ENCODE results near the gene ATP13A4.

Gene ATP13A4

DNA sequence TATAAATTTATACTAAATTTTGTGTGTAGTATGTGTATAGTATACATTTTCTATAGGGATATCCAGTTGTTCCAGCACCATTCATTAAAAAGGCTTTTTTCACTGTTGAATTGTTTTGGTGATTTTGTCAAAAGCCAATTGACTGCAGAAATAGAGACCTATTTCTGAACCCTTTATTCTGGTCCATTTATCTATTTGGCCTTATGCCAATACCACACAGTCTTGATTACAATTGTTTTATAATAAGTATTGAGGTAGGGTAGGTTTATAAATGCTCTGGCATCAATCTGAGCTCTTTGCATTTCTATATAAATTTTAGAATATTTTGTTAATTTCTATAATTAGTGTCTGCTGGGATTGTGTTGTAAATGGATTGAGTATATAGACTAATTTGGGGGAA lies 31.8 kb upstream of the ATP13A4 start:
- H3K9me3 ChIP-seq (ENCODE audit: control insufficient read depth in 2 of 2, low read length in 2 of 2), result no peaks in the 10 kb centered on the region
- no peak overlapping the region for H3K27ac ChIP-seq (ENCODE audit: low read length)
- no peaks in the 10 kb centered on the region for H3K4me1 ChIP-seq (ENCODE audit: control insufficient read depth, insufficient read depth, low read length)
- no peak overlapping the region for H3K9ac ChIP-seq (ENCODE audit: low read length in 2 of 2)
- H3K36me3 ChIP-seq (ENCODE audit: control insufficient read depth in 2 of 2, insufficient read depth in 2 of 2, low read length in 2 of 2), result no peaks in the 10 kb centered on the region
- H3K4me3 ChIP-seq (ENCODE audit: low read length in 2 of 2), result no peak overlapping the region
- H3K27me3 ChIP-seq (ENCODE audit: control insufficient read depth in 1 of 2, insufficient read depth in 2 of 2, low read length in 2 of 2), result no peaks in the 10 kb centered on the region

DNA sequence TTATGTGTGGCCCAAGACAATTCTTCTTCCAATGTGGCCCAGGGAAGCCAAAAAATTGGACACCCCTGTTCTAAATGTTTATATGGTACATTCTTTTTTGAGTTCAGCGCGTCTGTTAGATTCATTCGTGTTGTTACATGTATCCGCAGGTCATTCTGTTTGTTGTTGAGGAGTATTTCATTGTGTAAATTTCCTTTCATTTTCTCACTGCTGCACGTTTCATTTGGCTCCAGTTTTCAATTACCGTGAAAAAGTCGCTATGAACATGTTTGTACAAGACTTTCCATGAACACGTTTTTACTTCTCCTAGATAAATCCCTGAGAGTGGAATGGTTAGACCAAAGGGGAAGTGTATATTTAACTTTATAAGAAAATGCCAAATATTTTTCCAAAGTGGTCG lies 30.8 kb upstream of the ATP13A4 start:
- no peak overlapping the region for H3K4me3 ChIP-seq (ENCODE audit: low read length in 2 of 2)
- H3K9me3 ChIP-seq (ENCODE audit: control insufficient read depth in 2 of 2, low read length in 2 of 2), result no peaks in the 10 kb centered on the region
- H3K36me3 ChIP-seq (ENCODE audit: control insufficient read depth in 2 of 2, insufficient read depth in 2 of 2, low read length in 2 of 2), result no peaks in the 10 kb centered on the region
- H3K4me1 ChIP-seq (ENCODE audit: control insufficient read depth, insufficient read depth, low read length), result no peaks in the 10 kb centered on the region
- no peaks in the 10 kb centered on the region for H3K27me3 ChIP-seq (ENCODE audit: control insufficient read depth in 1 of 2, insufficient read depth in 2 of 2, low read length in 2 of 2)
- H3K9ac ChIP-seq (ENCODE audit: low read length in 2 of 2), result no peak overlapping the region
- no peak overlapping the region for H3K27ac ChIP-seq (ENCODE audit: low read length)

DNA sequence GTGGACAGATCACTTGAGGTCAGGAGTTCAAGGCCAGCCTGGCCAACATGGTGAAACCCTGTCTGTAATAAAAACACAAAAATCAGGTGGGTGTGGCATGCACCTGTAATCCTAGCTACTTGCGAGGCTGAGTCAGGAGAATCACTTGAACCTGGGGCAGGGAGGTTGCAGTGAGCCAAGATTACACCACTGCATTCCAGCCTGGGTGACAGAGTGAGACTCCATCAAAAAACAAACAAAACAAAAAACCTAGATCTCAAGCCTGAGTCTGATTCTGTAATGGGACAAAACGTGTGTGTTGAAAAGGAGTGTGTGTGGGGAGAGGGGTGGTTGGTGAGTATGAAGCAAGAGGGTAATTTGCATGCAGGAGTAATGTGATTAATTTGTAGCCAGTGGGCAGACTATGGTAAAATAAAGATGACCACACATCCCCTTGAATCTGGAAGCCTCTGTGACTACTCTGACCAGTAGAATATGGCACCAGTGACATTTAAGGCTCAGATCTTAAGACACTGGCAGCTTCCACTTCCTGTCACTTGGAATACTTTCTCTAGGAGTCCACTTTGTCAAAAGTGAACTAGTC lies 19.9 kb upstream of the ATP13A4 start:
- Histone ChIP-seq H3K4me1 (ENCODE audit: control insufficient read depth, insufficient read depth, low read length) (no peaks in the 10 kb centered on the region), H3K4me3 (ENCODE audit: low read length in 2 of 2) (no peak overlapping the region), H3K9ac (ENCODE audit: low read length in 2 of 2) (no peak overlapping the region), H3K9me3 (ENCODE audit: control insufficient read depth in 2 of 2, low read length in 2 of 2) (no peaks in the 10 kb centered on the region), H3K27me3 (ENCODE audit: control insufficient read depth in 1 of 2, insufficient read depth in 2 of 2, low read length in 2 of 2) (no peaks in the 10 kb centered on the region), H3K27ac (ENCODE audit: low read length) (no peak overlapping the region), H3K36me3 (ENCODE audit: control insufficient read depth in 2 of 2, insufficient read depth in 2 of 2, low read length in 2 of 2) (no peaks in the 10 kb centered on the region)

DNA sequence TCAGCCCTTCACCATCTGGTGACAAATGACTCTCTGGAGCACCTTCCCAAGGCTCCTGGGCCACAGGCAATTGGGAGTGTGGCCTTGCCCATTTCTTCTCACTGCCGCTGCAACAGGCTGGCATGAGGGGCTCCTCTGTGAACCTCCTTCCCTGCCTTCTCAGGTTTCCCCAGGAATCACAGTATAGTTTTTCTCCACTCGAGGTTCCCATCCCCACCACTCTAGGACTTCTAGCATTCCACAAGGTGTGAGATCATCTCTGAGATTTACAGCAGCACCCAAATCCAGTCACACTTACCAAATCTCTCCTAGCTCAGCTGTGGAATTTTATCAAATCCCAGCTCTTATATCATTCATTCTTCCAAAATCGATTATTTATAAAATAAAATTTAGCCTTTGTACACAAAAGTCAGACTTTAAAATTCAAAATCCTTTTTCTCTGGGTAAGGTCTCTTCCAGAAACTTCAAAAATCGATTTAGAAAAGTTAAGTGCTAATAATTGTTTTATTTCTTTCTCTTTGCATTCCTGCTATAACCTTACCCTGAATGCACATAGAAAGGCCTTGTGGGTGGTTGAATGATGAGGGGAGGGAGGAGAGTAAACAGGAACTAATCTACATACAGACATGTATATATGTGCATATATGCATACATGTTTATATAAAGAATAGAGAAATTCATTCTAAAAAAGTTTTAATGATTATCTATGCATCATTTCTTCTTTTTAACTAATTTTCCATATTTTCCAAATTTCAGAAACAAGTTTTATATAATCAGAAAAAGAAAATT lies 18.9 kb upstream of the ATP13A4 start:
- no peak overlapping the region for H3K4me3 ChIP-seq (ENCODE audit: low read length in 2 of 2)
- no peak overlapping the region for H3K9ac ChIP-seq (ENCODE audit: low read length in 2 of 2)
- no peaks in the 10 kb centered on the region for H3K36me3 ChIP-seq (ENCODE audit: control insufficient read depth in 2 of 2, insufficient read depth in 2 of 2, low read length in 2 of 2)
- no peak overlapping the region for H3K27ac ChIP-seq (ENCODE audit: low read length)
- no peaks in the 10 kb centered on the region for H3K4me1 ChIP-seq (ENCODE audit: control insufficient read depth, insufficient read depth, low read length)
- H3K9me3 ChIP-seq (ENCODE audit: control insufficient read depth in 2 of 2, low read length in 2 of 2), result no peaks in the 10 kb centered on the region
- H3K27me3 ChIP-seq (ENCODE audit: control insufficient read depth in 1 of 2, insufficient read depth in 2 of 2, low read length in 2 of 2), result no peaks in the 10 kb centered on the region

DNA sequence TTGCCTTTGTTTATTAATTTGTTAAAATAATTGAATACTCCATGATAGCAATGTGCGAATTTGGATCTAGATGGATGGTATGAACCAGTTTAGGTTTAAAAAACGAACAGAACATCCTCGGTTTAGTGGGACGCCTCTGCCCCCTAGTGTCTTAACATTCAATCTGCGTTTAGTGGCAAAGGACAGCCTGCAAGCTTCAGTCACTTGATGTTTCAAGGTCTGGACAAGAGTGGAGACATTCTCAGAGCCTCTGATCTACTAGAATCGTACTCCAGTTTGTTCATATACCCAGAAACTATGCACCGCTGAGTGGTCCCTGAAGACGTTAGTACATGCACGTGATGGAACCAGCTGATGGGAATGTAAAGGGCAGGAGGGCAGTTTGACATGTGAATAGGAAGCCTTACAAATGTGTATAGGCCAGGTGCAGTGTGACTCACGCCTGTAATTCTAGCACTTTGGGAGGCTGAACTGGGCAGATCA lies 17.8 kb upstream of the ATP13A4 start:
- Histone ChIP-seq H3K9ac (ENCODE audit: low read length in 2 of 2) (no peak overlapping the region), H3K36me3 (ENCODE audit: control insufficient read depth in 2 of 2, insufficient read depth in 2 of 2, low read length in 2 of 2) (no peaks in the 10 kb centered on the region), H3K27me3 (ENCODE audit: control insufficient read depth in 1 of 2, insufficient read depth in 2 of 2, low read length in 2 of 2) (no peaks in the 10 kb centered on the region), H3K27ac (ENCODE audit: low read length) (no peak overlapping the region), H3K4me1 (ENCODE audit: control insufficient read depth, insufficient read depth, low read length) (no peaks in the 10 kb centered on the region), H3K9me3 (ENCODE audit: control insufficient read depth in 2 of 2, low read length in 2 of 2) (no peaks in the 10 kb centered on the region), H3K4me3 (ENCODE audit: low read length in 2 of 2) (no peak overlapping the region)

DNA sequence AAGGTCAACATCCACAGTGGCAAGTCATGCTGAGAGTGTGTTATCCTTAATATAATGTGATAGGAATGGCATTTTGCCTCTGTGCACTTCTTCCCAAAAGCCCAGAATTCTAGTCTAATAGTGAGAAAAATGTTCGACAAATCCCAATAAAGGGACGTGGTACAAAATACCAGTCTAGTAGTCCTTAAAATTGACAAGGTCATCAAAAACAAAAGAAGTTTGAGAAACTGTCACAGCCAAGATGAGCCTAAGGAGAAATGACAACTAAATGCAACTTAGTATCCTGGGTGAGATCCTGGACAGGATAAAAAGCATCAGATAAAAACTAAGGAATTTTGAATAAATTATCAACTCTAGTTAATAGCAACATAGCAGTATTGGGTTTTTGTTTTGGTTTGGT lies 14.4 kb upstream of the ATP13A4 start:
- H3K9ac ChIP-seq (ENCODE audit: low read length in 2 of 2), result no peak overlapping the region
- no peak overlapping the region for H3K27ac ChIP-seq (ENCODE audit: low read length)
- no peak overlapping the region for H3K4me3 ChIP-seq (ENCODE audit: low read length in 2 of 2)
- no peaks in the 10 kb centered on the region for H3K27me3 ChIP-seq (ENCODE audit: control insufficient read depth in 1 of 2, insufficient read depth in 2 of 2, low read length in 2 of 2)
- H3K4me1 ChIP-seq (ENCODE audit: control insufficient read depth, insufficient read depth, low read length), result no peaks in the 10 kb centered on the region
- H3K9me3 ChIP-seq (ENCODE audit: control insufficient read depth in 2 of 2, low read length in 2 of 2), result no peaks in the 10 kb centered on the region
- no peaks in the 10 kb centered on the region for H3K36me3 ChIP-seq (ENCODE audit: control insufficient read depth in 2 of 2, insufficient read depth in 2 of 2, low read length in 2 of 2)

DNA sequence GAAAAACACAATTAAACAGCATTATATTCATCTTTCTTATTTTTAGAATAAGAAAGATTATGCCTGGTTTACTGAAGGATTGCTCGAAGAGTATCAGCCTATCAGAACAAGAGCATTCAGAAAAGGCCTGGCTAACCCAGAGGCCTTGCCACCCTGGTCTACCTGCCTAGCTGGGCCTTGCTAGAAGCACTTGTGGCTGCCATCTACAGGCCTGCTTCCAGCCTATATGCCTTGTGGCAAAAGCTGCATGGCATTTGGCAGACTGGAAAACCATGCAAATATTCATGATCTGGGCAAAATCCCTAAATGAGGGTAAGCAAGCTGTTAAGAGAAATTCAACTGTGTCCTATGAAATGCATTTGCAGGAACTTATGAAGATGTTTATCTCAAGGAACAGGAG lies 9.3 kb upstream of the ATP13A4 start:
- Histone ChIP-seq H3K27ac (ENCODE audit: low read length) (no peak overlapping the region), H3K36me3 (ENCODE audit: control insufficient read depth in 2 of 2, insufficient read depth in 2 of 2, low read length in 2 of 2) (no peaks in the 10 kb centered on the region), H3K4me3 (ENCODE audit: low read length in 2 of 2) (no peak overlapping the region), H3K4me1 (ENCODE audit: control insufficient read depth, insufficient read depth, low read length) (no peaks in the 10 kb centered on the region), H3K9me3 (ENCODE audit: control insufficient read depth in 2 of 2, low read length in 2 of 2) (no peaks in the 10 kb centered on the region), H3K27me3 (ENCODE audit: control insufficient read depth in 1 of 2, insufficient read depth in 2 of 2, low read length in 2 of 2) (no peaks in the 10 kb centered on the region), H3K9ac (ENCODE audit: low read length in 2 of 2) (no peak overlapping the region)

DNA sequence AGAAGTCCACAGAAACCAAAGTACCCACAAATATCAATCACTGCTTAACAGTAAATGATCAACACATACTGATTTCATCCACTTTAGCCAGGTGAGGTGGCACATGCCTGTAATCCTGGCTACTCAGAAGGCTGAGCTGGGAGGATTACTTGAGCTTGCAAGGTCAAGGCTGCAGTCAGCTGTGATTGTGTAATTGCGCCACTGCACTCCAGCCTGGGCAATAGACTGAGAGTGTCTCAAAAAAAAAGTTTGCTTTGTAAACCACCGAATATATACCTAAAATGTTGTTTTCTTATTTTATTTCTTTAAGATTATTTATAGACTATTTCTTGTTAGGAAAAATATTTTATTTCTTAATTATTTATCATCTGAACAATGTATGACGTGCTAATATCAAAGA lies 8.7 kb upstream of the ATP13A4 start:
- H3K9ac ChIP-seq (ENCODE audit: low read length in 2 of 2), result no peak overlapping the region
- H3K4me3 ChIP-seq (ENCODE audit: low read length in 2 of 2), result no peak overlapping the region
- no peaks in the 10 kb centered on the region for H3K27me3 ChIP-seq (ENCODE audit: control insufficient read depth in 1 of 2, insufficient read depth in 2 of 2, low read length in 2 of 2)
- no peak overlapping the region for H3K27ac ChIP-seq (ENCODE audit: low read length)
- no peaks in the 10 kb centered on the region for H3K4me1 ChIP-seq (ENCODE audit: control insufficient read depth, insufficient read depth, low read length)
- H3K9me3 ChIP-seq (ENCODE audit: control insufficient read depth in 2 of 2, low read length in 2 of 2), result no peaks in the 10 kb centered on the region
- H3K36me3 ChIP-seq (ENCODE audit: control insufficient read depth in 2 of 2, insufficient read depth in 2 of 2, low read length in 2 of 2), result no peaks in the 10 kb centered on the region

DNA sequence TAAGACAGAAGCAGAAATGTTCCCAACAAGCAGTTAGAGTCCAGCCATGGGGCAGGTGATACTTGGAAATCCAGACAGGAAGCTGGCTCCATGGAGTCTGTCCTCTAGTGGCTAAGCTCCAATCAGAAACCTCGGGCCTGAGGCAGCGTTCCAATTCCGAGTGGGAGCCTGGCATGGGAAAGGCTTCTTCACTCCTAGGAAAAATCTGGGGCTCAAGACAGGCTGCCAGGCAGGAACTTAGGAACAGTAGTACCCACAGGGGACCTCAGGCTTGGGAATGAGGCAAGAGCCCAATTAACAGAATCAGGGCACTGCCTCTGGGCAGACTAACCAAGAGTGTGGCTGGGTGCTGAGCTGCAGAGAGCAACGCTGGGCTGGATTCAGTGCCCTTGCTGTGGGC lies 6.2 kb upstream of the ATP13A4 start:
- no peaks in the 10 kb centered on the region for H3K9me3 ChIP-seq (ENCODE audit: control insufficient read depth in 2 of 2, low read length in 2 of 2)
- H3K36me3 ChIP-seq (ENCODE audit: control insufficient read depth in 2 of 2, insufficient read depth in 2 of 2, low read length in 2 of 2), result no peaks in the 10 kb centered on the region
- H3K27ac ChIP-seq (ENCODE audit: low read length), result no peak overlapping the region
- H3K9ac ChIP-seq (ENCODE audit: low read length in 2 of 2), result no peak overlapping the region
- no peaks in the 10 kb centered on the region for H3K27me3 ChIP-seq (ENCODE audit: control insufficient read depth in 1 of 2, insufficient read depth in 2 of 2, low read length in 2 of 2)
- H3K4me1 ChIP-seq (ENCODE audit: control insufficient read depth, insufficient read depth, low read length), result no peaks in the 10 kb centered on the region
- H3K4me3 ChIP-seq (ENCODE audit: low read length in 2 of 2), result no peak overlapping the region

DNA sequence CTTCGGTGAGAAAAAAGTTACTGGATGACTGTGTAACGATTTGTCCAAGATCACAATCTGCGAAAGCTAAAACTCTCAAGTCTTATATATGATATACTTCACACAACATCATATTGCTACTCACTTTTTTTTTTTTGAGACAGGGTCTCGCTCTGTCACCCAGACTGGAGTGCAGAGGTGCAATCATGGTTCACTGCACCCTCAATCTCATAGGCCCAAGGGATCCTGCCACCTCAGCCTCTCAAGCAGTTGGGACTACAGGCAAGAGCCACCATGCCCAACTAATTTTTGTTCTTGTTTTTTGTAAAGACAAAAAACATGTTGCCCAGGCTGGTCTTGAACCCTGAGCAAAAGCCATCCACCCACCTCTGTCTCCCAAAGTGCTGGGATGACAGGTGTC lies 5.4 kb upstream of the ATP13A4 start:
- Histone ChIP-seq H3K36me3 (ENCODE audit: control insufficient read depth in 2 of 2, insufficient read depth in 2 of 2, low read length in 2 of 2) (no peaks in the 10 kb centered on the region), H3K4me1 (ENCODE audit: control insufficient read depth, insufficient read depth, low read length) (no peaks in the 10 kb centered on the region), H3K9me3 (ENCODE audit: control insufficient read depth in 2 of 2, low read length in 2 of 2) (no peaks in the 10 kb centered on the region), H3K4me3 (ENCODE audit: low read length in 2 of 2) (no peak overlapping the region), H3K9ac (ENCODE audit: low read length in 2 of 2) (no peak overlapping the region), H3K27ac (ENCODE audit: low read length) (no peak overlapping the region), H3K27me3 (ENCODE audit: control insufficient read depth in 1 of 2, insufficient read depth in 2 of 2, low read length in 2 of 2) (no peaks in the 10 kb centered on the region)

DNA sequence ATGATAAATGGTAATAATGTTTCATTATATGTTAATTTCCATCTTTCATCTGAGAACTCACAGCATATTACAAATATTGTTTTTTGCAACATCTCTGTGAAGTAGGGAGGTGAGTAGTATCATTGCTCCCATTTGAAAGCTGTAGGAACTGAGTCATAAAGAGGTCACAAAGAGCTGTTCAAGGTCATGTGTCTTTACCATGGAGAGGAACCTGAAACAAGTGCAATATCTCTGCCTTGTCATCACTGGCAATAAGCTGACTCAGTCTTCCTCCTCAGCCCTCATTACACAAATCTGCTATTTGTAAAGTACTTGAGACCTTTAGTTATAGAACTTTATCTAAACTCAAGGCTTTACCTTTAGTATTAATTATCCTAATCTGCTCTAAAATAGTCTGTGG lies 4.4 kb upstream of the ATP13A4 start:
- Histone ChIP-seq H3K9ac (ENCODE audit: low read length in 2 of 2) (no peak overlapping the region), H3K27me3 (ENCODE audit: control insufficient read depth in 1 of 2, insufficient read depth in 2 of 2, low read length in 2 of 2) (no peaks in the 10 kb centered on the region), H3K36me3 (ENCODE audit: control insufficient read depth in 2 of 2, insufficient read depth in 2 of 2, low read length in 2 of 2) (no peaks in the 10 kb centered on the region), H3K4me1 (ENCODE audit: control insufficient read depth, insufficient read depth, low read length) (no peaks in the 10 kb centered on the region), H3K4me3 (ENCODE audit: low read length in 2 of 2) (no peak overlapping the region), H3K9me3 (ENCODE audit: control insufficient read depth in 2 of 2, low read length in 2 of 2) (no peaks in the 10 kb centered on the region), H3K27ac (ENCODE audit: low read length) (no peak overlapping the region)
